BLaER1 treated with 17β-estradiol and CSF1 and Interleukin-3, amounts not matched to agents 10 nM and 100 nM (cell line): Measurements from ENCODE around the gene MYL3.

ENCODE experiments used
- H3K27ac ChIP-seq, 11 experiments: shearing (Covaris generic); formaldehyde crosslinking; 2 replicates each; pipeline ENCODE4 v1.8.1; 2022
- H3K27me3 ChIP-seq, 11 experiments: shearing (Covaris generic); formaldehyde crosslinking; 2 replicates each; pipeline ENCODE4 v1.8.1; 2022
- H3K36me3 ChIP-seq, 11 experiments: shearing (Covaris generic); formaldehyde crosslinking; 2 replicates each; pipeline ENCODE4 v1.8.1; 2022
- H3K4me1 ChIP-seq, 10 experiments: shearing (Covaris generic); formaldehyde crosslinking; 2 replicates each; pipeline ENCODE4 v1.8.1; 2022
- H3K4me2 ChIP-seq, 11 experiments: shearing (Covaris generic); formaldehyde crosslinking; 2 replicates each; pipeline ENCODE4 v1.8.1; 2022
- H3K4me3 ChIP-seq, 10 experiments: shearing (Covaris generic); formaldehyde crosslinking; 2 replicates each; pipeline ENCODE4 v1.8.1; 2022
- H3K9ac ChIP-seq, 11 experiments: shearing (Covaris generic); formaldehyde crosslinking; 2 replicates each; pipeline ENCODE4 v1.8.1; 2022
- H3K9me3 ChIP-seq, 11 experiments: shearing (Covaris generic); formaldehyde crosslinking; replicated peaks in 1 of 11; 2 replicates each; pipeline ENCODE4 v1.8.1; 2022
- H4K20me1 ChIP-seq, 11 experiments: shearing (Covaris generic); formaldehyde crosslinking; 2 replicates each; pipeline ENCODE4 v1.8.1; 2022
- Cebpa-rat ChIP-seq, 11 experiments: shearing (Covaris generic); IDR thresholded peaks; 2 replicates each; pipeline ENCODE4 v1.8.1; 2022

The MYL3 gene

DNA sequence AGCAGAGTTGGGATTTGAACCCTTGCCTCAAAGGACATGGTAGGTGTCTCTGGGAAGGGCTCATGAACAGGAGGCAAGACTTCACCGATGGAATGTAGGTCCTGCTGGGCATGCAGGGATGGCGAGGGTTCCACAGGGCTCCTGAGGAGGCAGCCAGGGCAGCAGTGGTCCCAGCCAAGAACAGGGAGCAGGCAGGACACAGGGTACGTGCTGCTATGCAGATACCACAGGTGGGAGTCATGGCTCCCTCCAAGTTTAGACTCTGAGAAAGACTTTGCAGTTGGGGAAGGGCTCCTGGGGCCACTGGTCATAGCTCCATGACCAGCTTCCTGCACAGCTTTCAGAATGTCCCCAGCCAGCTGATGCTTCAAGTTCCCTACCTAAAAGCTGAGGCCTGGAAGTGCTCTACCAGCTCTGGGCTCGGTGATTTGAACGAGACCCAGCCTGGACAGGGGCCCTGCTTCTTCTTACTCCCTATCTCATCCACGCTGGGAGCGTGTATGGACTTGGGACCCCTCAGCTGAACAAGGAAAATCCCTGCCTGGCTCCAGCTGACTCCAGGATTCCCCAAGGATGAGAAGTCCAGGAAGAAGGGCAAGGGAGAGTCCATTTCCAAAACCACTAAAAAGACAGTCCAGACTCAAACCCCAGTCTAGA lies 747 bp downstream of the MYL3 start:
- Histone ChIP-seq H3K9me3 (no peaks in the 10 kb centered on the region), H3K36me3 (no peaks in the 10 kb centered on the region), H3K4me1 (peaks cover 7 to 55% (median 36%) of the 10 kb centered on the region in 10 experiments; a peak in 19 of 20 replicates), H3K4me2 (peak overlapping the region in 9 of 11 experiments; percentile 50 to 80 (median 71); a peak in 18 of 22 replicates), H4K20me1 (no peaks in the 10 kb centered on the region; a peak in 2 of 22 replicates), H3K4me3 (no peak overlapping the region), H3K27ac (peak overlapping the region in 3 of 11 experiments; percentile 13 to 52 (median 43); a peak in 3 of 22 replicates), H3K27me3 (no peaks in the 10 kb centered on the region), H3K9ac (no peak overlapping the region)
- no peak for TF ChIP-seq Cebpa-rat (IDR thresholded peaks at IDR 0.05)

- H3K27ac ChIP-seq = peak overlapping the region in 7 of 11 experiments; percentile 7 to 52 (median 37); a peak in 11 of 22 replicates
- H3K4me2 ChIP-seq = peak overlapping the region in 10 of 11 experiments; percentile 26 to 80 (median 70); a peak in 20 of 22 replicates
- no peaks in the 10 kb centered on the region for H3K27me3 ChIP-seq
- H3K36me3 ChIP-seq = no peaks in the 10 kb centered on the region
- no peak overlapping the region for H3K4me3 ChIP-seq
- H3K9ac ChIP-seq = peak overlapping the region in 1 of 11 experiments; percentile 41; a peak in 1 of 22 replicates
- no peak for TF ChIP-seq Cebpa-rat (IDR thresholded peaks at IDR 0.05)
- peaks cover 7 to 48% (median 33%) of the 10 kb centered on the region in 10 experiments; a peak in 19 of 20 replicates for H3K4me1 ChIP-seq
- no peaks in the 10 kb centered on the region; a peak in 2 of 22 replicates for H4K20me1 ChIP-seq
- H3K9me3 ChIP-seq = no peaks in the 10 kb centered on the region
Measured at GRCh38 chr3:46861605-46862368, 1.5 kb downstream of the MYL3 start.

- peak overlapping the region in 7 of 11 experiments; percentile 7 to 52 (median 37); a peak in 10 of 22 replicates for H3K27ac ChIP-seq
- H3K9ac ChIP-seq = peak overlapping the region in 1 of 11 experiments; percentile 41; a peak in 1 of 22 replicates
- H3K4me1 ChIP-seq = peaks cover 7 to 48% (median 33%) of the 10 kb centered on the region in 10 experiments; a peak in 19 of 20 replicates
- no peaks in the 10 kb centered on the region; a peak in 2 of 22 replicates for H4K20me1 ChIP-seq
- no peak overlapping the region for H3K4me3 ChIP-seq
- no peak for TF ChIP-seq Cebpa-rat (IDR thresholded peaks at IDR 0.05)
- H3K36me3 ChIP-seq = no peaks in the 10 kb centered on the region
- peak overlapping the region in 9 of 11 experiments; percentile 50 to 80 (median 71); a peak in 19 of 22 replicates for H3K4me2 ChIP-seq
- no peaks in the 10 kb centered on the region for H3K27me3 ChIP-seq
- H3K9me3 ChIP-seq = no peaks in the 10 kb centered on the region
Measured at GRCh38 chr3:46860810-46861604, 2.2 kb downstream of the MYL3 start.

- no peak for TF ChIP-seq Cebpa-rat (IDR thresholded peaks at IDR 0.05)
- Histone ChIP-seq H3K27me3 (no peaks in the 10 kb centered on the region), H4K20me1 (no peaks in the 10 kb centered on the region; a peak in 2 of 22 replicates), H3K36me3 (no peaks in the 10 kb centered on the region), H3K9ac (no peak overlapping the region), H3K4me1 (peaks cover 7 to 45% (median 30%) of the 10 kb centered on the region in 10 experiments; a peak in 19 of 20 replicates), H3K4me2 (no peak overlapping the region; a peak in 1 of 22 replicates), H3K9me3 (no peaks in the 10 kb centered on the region), H3K27ac (no peak overlapping the region), H3K4me3 (no peak overlapping the region)
Measured at GRCh38 chr3:46860017-46860809, 3.0 kb downstream of the MYL3 start.

- Histone ChIP-seq H3K27ac (no peak overlapping the region), H3K36me3 (no peaks in the 10 kb centered on the region), H4K20me1 (peaks cover 0 to 4% (median 0%) of the 10 kb centered on the region in 11 experiments; a peak in 2 of 22 replicates), H3K9ac (no peak overlapping the region), H3K4me3 (no peak overlapping the region), H3K9me3 (no peaks in the 10 kb centered on the region), H3K4me1 (peaks cover 7 to 35% (median 24%) of the 10 kb centered on the region in 10 experiments; a peak in 19 of 20 replicates), H3K4me2 (no peak overlapping the region), H3K27me3 (no peaks in the 10 kb centered on the region)
- no peak for TF ChIP-seq Cebpa-rat (IDR thresholded peaks at IDR 0.05)
Measured at GRCh38 chr3:46859001-46859710, 4.1 kb downstream of the MYL3 start.

GRCh38 chr3:46858456-46858855 lies 4.8 kb downstream of the MYL3 start:
- Histone ChIP-seq H4K20me1 (peaks cover 0 to 4% (median 0%) of the 10 kb centered on the region in 11 experiments; a peak in 2 of 22 replicates), H3K4me3 (no peak overlapping the region), H3K9me3 (no peaks in the 10 kb centered on the region), H3K27me3 (no peaks in the 10 kb centered on the region), H3K36me3 (no peaks in the 10 kb centered on the region), H3K27ac (no peak overlapping the region), H3K4me1 (peaks cover 7 to 29% (median 24%) of the 10 kb centered on the region in 10 experiments; a peak in 19 of 20 replicates), H3K4me2 (no peak overlapping the region), H3K9ac (no peak overlapping the region)
- TF ChIP-seq Cebpa-rat (IDR thresholded peaks at IDR 0.05) = no peak

GRCh38 chr3:46857485-46858341 lies 5.5 kb downstream of the MYL3 start:
- TF ChIP-seq Cebpa-rat (IDR thresholded peaks at IDR 0.05) = no peak
- no peak overlapping the region for H3K9ac ChIP-seq

More at GRCh38 chr3:46857485-46858341, 5.5 kb downstream of the MYL3 start:
- H3K4me1 ChIP-seq = peaks cover 7 to 24% (median 21%) of the 10 kb centered on the region in 10 experiments; a peak in 19 of 20 replicates
- H4K20me1 ChIP-seq = peaks cover 0 to 4% (median 0%) of the 10 kb centered on the region in 11 experiments; a peak in 2 of 22 replicates
- no peak overlapping the region for H3K4me3 ChIP-seq
- H3K27me3 ChIP-seq = no peaks in the 10 kb centered on the region
- no peak overlapping the region for H3K4me2 ChIP-seq
- H3K9me3 ChIP-seq = no peaks in the 10 kb centered on the region
- no peak overlapping the region for H3K27ac ChIP-seq
- no peaks in the 10 kb centered on the region for H3K36me3 ChIP-seq
